MCF 10A (cell line): ENCODE measurements around the gene HNRNPD. TPM values are rescaled to one million over a fixed set of nuclear protein-coding genes. Genes with fewer than 3 reads are reported as not detected.
A peak's percentile ranks its signal among the peaks of the same experiment; 100 is the strongest.
"Not testable (repeated sequence)": the region's sequence is repeated elsewhere in the genome, so short reads cannot be mapped to it uniquely, and the experiment has no call there.

ENCODE experiments used
- BruUV-seq: library from RNA; stranded (reverse); fragments of 400-500 nt; replicated peaks from 2 replicates; lab custom pipeline; 2021; lab: Mats Ljungman, UMichigan
- CTCF ChIA-PET: fragments of 300-600 bp; sonication (Branson Sonifier 250); formaldehyde crosslinking; extraction: SDS; loops from one replicate; lab custom pipeline; 2021; ENCODE audit warnings: antibody characterized with exemption, inconsistent platforms; lab: Yijun Ruan, JAX
- POLR2A ChIA-PET: fragments of 300-600, 350-650 bp; sonication (Branson Sonifier 250); formaldehyde crosslinking; extraction: SDS; loops from one replicate; lab custom pipeline; 2020; ENCODE audit warnings: antibody characterized with exemption, inconsistent platforms; lab: Yijun Ruan, JAX
- DNase-seq: peaks from one replicate; pipeline ENCODE4 v3.0.0-alpha.2; 2018; ENCODE audit not compliant: unreplicated experiment
- H3K27ac Mint-ChIP-seq: one replicate; pipeline ENCODE4 v1.8.0; 2022; ENCODE audit warnings: mild to moderate bottlenecking, low read depth, mixed read lengths; ENCODE audit not compliant: unreplicated experiment
- H3K27me3 Mint-ChIP-seq: one replicate; pipeline ENCODE4 v1.8.0; 2022; ENCODE audit warnings: mixed read lengths; ENCODE audit not compliant: insufficient read depth, unreplicated experiment
- H3K36me3 Mint-ChIP-seq: one replicate; pipeline ENCODE4 v1.8.0; 2022; ENCODE audit warnings: mild to moderate bottlenecking, moderate library complexity, mixed read lengths; ENCODE audit not compliant: insufficient read depth, unreplicated experiment
- H3K4me1 Mint-ChIP-seq: one replicate; pipeline ENCODE4 v1.8.0; 2022; ENCODE audit warnings: mixed read lengths; ENCODE audit not compliant: insufficient read depth, unreplicated experiment
- H3K4me3 Mint-ChIP-seq: one replicate; pipeline ENCODE4 v1.8.0; 2022; ENCODE audit warnings: mild to moderate bottlenecking, moderate library complexity, mixed read lengths; ENCODE audit not compliant: unreplicated experiment
- H3K9me3 Mint-ChIP-seq: one replicate; pipeline ENCODE4 v1.8.0; 2022; ENCODE audit warnings: mixed read lengths; ENCODE audit not compliant: unreplicated experiment
- CTCF ChIP-seq: fragments of 200-600 bp; IDR thresholded peaks from one replicate; pipeline ENCODE4 v1.8.0; 2022; ENCODE audit warnings: antibody characterized with exemption, mild to moderate bottlenecking; ENCODE audit not compliant: unreplicated experiment
- intact Hi-C: fragments of 100-400 bp; cut with micrococcal nuclease; formaldehyde crosslinking; loops from 2 replicates; pipeline ENCODE4 v1.14.1; 2022
- total RNA-seq: library from RNA; stranded (reverse); gene quantifications from 2 replicates; pipeline ENCODE4 v1.2.3, GENCODE V29; 2022

HNRNPD gene
- total RNA-seq, 1 experiment from 2014 or later, result 308 TPM

- intact Hi-C loops, result no loop called here
- BruUV-seq, result no TSS peak
- no peaks in the 10 kb centered on the region for H3K27me3 Mint-ChIP-seq
- H3K27ac Mint-ChIP-seq, result no peak overlapping the region
- no peak for DNase-seq
- H3K36me3 Mint-ChIP-seq, result peaks cover 6% of the 10 kb centered on the region
- peaks cover 17% of the 10 kb centered on the region for H3K4me1 Mint-ChIP-seq
- CTCF ChIA-PET, result interaction anchor here (0.6 to 2.4 kb wide), 4 partner anchors 14 to 974 kb away, joined by 3 to 5 read pairs (median 3); partner anchors contain the start of gene HNRNPDL
- no peak for TF ChIP-seq CTCF
- POLR2A ChIA-PET, result interaction anchor here (0.9 to 1.2 kb wide), 4 partner anchors 13 to 31 kb away, joined by 3 to 4 read pairs (median 3); no protein-coding TSS in a partner anchor
- no peak overlapping the region for H3K4me3 Mint-ChIP-seq
- no peaks in the 10 kb centered on the region for H3K9me3 Mint-ChIP-seq
Measured at GRCh38 chr4:82397527-82397926, 23.7 kb upstream of the HNRNPD start.

DNA sequence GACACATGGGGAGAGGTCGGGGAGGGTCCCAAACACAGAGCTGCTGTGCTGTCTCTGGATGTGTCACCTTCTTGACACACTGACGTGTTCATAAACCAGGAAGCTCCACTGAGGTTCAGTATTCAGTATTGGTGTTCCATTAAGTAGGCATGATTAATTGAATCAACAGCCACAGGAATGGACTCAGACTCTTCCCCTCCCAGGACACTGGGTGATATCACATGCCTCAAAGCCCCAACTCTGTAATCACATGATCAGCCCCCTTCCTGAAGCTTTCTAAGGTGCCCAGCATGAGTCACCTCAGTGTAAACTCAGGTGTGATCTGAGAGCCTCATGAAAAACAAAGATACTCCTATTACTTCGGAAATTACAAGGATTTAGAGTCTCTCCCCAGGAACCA, 21.1 kb upstream of the HNRNPD start:
- TF ChIP-seq CTCF, result no peak
- Mint-ChIP-seq H3K9me3 (no peaks in the 10 kb centered on the region), H3K36me3 (peaks cover 6% of the 10 kb centered on the region), H3K27me3 (no peaks in the 10 kb centered on the region), H3K4me1 (peaks cover 11% of the 10 kb centered on the region), H3K27ac (peak overlapping the region; percentile 0), H3K4me3 (no peak overlapping the region)
- no TSS peak for BruUV-seq
- ChIA-PET CTCF (interaction anchor here (0.6 to 1.6 kb wide), 4 partner anchors 9 to 16 kb away, joined by 3 to 7 read pairs (median 6); no protein-coding TSS in a partner anchor), POLR2A (interaction anchor here (0.6 to 2.2 kb wide), 7 partner anchors 14 to 562 kb away, joined by 3 to 10 read pairs (median 5); partner anchors contain the start of gene HNRNPD)
- peak; percentile 54 for DNase-seq
- intact Hi-C loops, result no loop called here

- H3K27ac Mint-ChIP-seq, H3K9me3 Mint-ChIP-seq, H3K4me1 Mint-ChIP-seq, H3K27me3 Mint-ChIP-seq, intact Hi-C loops, H3K4me3 Mint-ChIP-seq, BruUV-seq, DNase-seq, H3K36me3 Mint-ChIP-seq: not testable (repeated sequence)
- ChIA-PET CTCF (interaction anchor here (0.6 to 0.7 kb wide), 2 partner anchors 30 to 39 kb away, joined by 3 read pairs; no protein-coding TSS in a partner anchor), POLR2A (interaction anchor here (1.4 kb wide), 1 partner anchor 40 kb away, joined by 5 read pairs; the partner anchor contains the start of gene HNRNPDL)
Measured at GRCh38 chr4:82390061-82390460, 16.3 kb upstream of the HNRNPD start.

DNA sequence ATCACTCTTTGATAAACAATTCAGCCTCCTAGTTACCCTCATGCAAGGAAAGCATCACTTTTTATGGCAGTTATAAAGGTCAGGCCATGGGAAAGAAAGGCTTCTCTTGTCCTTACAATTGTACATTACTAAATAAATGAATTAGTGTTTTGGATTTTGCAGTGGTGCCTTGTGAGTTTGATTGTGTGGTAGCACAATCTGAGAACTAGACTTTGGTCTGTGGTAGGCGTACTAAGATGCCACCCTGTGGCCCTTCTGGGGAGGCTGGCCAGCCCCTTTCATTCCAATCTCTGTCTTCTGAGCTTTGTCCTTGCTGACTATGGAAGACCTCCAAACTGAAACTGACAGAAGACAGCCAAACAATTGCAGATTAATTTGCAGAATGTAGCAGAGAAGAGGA, 14.6 kb upstream of the HNRNPD start:
- no peak overlapping the region for H3K27ac Mint-ChIP-seq
- H3K9me3 Mint-ChIP-seq, result no peaks in the 10 kb centered on the region
- no TSS peak for BruUV-seq
- no peaks in the 10 kb centered on the region for H3K4me1 Mint-ChIP-seq
- TF ChIP-seq CTCF, result no peak
- H3K27me3 Mint-ChIP-seq, result no peaks in the 10 kb centered on the region
- H3K4me3 Mint-ChIP-seq, result no peak overlapping the region
- intact Hi-C loops, result no loop called here
- CTCF ChIA-PET, result interaction anchor here (0.7 kb wide), 1 partner anchor 597 kb away, joined by 3 read pairs; no protein-coding TSS in a partner anchor
- H3K36me3 Mint-ChIP-seq, result no peaks in the 10 kb centered on the region
- POLR2A ChIA-PET, result interaction anchor here (1.2 to 1.3 kb wide), 2 partner anchors 10 to 34 kb away, joined by 4 read pairs; no protein-coding TSS in a partner anchor
- peak; percentile 13 for DNase-seq

DNA sequence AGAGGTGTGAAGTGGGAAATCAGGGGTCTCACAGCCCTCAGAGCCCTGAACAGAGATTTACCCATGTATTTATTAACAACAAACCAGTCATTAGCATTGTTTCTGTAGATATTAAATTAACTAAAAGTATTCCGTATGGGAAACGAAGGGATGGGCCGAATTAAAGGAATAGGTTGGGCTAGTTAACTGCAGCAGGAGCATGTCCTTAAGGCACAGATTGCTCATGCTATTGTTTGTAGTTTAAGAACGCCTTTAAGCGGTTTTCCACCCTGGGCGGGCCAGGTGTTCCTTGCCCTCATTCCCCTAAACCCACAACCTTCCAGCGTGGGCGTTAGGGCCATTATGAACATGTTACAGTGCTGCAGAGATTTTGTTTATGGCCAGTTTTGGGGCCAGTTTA, 12.5 kb upstream of the HNRNPD start:
- H3K27me3 Mint-ChIP-seq, H3K4me3 Mint-ChIP-seq, H3K27ac Mint-ChIP-seq, DNase-seq, BruUV-seq, H3K36me3 Mint-ChIP-seq, H3K9me3 Mint-ChIP-seq, H3K4me1 Mint-ChIP-seq, intact Hi-C loops: not testable (repeated sequence)
- CTCF ChIA-PET, result interaction anchor here (1.4 kb wide), 1 partner anchor 9 kb away, joined by 6 read pairs; no protein-coding TSS in a partner anchor
- POLR2A ChIA-PET, result interaction anchor here (0.9 kb wide), 1 partner anchor 12 kb away, joined by 3 read pairs; no protein-coding TSS in a partner anchor
